Activated CD8-positive, alpha-beta memory T cell treated with anti-CD3 and anti-CD28 coated beads, Interleukin-2, amount 50 U/mL, for 48 hours (primary cell): ENCODE results near the gene UBFD1.
A peak's percentile ranks its signal among the peaks of the same experiment; 100 is the strongest.
"Not testable (repeated sequence)": the region's sequence is repeated elsewhere in the genome, so short reads cannot be mapped to it uniquely, and the experiment has no call there.

Experiments
- DNase-seq: peaks from one replicate; pipeline ENCODE4 v3.0.0-alpha.2; 2020

The UBFD1 gene

DNA sequence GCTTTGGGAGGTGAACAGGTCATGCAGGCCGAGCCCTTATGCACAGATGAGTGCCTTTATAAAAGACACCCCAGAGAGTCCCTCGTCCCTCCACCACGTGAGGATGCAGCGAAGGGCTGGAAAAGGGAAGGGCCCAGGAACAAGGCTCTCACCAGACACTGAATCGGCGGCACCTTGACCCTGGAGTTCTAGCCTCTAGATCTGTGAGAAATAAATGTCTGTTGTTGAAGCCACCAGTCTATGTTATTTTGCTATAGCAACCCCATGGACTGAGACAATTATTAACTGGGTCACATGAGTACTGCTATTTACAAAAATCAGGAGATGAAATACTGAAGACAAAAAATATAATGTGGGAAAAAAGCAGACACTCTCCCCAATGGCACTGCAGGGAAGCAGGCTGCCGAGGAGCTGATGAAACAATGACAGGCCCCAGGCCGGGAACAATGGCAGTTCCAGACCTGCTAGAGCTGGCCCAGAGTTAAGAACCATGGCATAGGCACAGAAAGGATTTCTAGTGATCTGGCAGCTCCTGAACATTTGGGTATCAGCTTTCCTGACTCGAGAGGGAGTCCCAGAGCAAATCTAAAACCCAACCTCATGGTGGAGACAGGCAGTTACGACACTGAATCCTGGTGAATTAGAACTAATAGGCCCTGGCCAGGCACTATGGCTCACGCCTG lies 29.4 kb upstream of the UBFD1 start:
- no peak for DNase-seq

DNA sequence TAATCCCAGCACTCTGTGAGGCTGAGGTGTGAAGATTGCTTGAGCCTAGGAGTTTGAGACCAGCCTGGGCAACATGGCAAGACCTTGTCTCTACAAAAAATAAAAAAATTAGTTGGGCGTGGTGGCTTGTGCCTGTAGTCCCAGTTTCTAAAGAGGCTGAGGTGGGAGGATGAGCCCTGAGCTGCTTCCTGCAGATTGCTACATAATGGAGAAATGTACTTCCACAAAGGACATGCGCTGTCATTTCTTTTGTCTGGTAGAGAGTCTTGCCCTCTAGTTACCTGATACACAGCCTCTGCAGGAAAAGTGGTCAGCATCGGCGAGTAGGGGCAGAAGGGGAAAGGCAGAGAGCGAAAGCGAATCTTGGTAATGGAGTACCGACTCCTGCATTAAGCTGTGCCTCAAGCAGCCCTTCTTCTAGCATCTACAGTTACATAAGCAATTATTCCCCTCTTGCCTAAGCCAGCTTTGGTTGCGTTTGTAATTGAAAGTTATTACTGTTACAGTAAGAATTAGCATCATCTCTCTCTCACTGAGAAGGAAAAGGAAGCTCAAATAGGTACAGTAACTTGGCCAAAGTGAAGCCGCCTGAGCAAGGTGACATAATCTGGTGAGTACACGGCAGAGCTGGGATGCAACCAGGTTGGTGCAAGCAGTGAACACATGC lies 28.8 kb upstream of the UBFD1 start:
- DNase-seq, result no peak

DNA sequence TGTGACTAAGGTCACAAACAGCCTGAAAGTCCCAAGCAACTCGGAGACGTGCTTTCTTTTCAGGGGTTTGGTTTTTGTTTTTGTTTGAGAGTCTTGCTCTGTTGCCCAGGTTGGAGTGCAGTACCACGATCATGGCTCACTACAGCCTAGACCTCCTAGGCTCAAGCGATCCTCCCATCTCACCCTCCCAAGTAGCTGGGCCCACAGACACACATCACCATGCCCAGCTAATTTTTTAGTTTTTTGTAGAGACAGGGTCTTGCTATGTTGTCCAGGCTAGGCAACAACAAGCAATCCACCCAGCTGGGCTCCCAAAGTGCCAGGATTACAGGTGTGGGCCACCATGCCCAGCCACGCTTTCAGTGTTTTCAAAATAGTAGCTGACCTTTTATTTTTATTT lies 27.5 kb upstream of the UBFD1 start:
- no peak for DNase-seq

DNA sequence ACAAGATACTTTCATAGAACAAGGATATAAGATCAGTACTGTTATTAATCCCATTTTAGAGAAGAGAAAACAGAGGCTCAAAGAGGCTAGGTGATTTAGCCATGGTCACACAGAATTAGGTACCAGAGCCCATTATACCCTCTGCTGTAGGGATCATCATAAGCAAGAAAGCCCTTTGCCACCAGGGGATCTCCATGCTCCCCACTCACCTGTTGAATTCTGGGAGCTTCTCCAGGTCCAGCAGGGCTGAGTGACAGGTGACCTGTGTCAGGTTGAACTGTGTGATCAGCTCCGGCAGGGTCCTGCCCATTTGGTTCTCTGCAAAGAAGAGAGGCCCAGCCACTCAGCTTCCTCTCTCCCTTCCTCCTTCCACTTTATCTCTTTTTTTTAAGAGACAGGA lies 25.1 kb upstream of the UBFD1 start:
- no peak for DNase-seq

DNA sequence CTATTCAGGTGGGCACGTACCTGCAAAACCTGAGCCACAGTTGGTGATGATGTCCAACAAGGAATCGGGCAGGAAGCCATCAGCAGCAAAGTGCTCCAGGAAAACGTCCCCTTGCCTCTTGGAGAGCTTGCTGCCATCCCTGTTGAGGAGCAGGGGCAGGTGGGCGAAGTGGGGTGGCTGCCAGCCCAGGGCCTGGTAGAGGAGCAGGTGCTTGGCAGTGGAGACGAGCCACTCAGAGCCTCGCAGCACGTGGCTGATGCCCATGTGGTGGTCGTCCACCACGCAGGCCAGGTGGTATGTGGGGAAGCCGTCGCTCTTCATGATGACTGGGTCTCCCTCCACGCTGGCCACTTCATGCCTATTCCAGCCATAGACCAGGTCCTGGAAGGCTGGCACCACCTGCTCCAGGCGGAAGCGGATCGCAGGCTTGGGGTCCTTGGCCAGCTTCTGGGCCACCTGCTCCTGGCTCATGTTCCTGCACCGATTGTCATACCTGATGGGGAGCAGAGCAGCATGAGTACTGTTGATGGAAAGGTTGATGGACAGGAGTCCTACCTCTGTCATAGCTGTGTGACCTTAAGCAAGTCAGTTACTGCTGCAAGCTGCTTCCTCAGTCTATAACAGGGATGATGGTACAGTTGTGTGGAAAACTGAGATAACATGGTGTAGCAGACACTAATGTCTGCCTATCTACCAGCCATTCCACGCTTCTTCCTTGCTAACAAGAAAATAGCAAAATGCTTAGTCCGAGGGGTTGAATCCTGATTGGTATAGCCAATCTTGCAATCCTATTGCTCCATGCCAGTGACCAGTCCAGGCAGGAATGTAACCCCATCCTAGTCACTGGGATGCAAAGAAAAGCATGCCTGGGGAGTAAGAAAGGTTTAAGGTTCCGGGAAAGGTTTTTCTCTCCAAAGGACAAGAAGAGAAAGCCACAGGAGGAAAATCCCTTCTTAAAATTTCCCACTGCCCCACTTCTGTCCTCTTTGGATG lies 22.4 kb upstream of the UBFD1 start:
- DNase-seq, result no peak

DNA sequence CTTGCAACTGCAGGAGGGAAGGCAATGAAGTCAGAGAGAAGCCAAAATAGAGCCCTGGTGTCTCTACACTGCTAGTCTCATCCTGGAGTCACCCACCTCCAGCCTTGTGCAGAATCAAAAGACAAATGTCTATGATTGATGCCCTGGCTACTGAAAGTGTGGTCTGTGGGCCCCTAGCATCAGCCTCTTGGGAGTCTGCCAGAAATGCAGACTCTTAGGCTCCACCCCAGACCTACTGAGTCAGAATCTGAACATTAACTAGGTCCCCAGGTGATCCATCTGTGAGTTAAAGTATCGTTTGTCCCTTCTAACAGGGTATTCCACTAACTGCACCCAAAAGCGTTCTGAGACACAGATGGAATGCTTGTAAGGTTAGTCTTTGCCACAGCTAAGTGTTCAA lies 21.6 kb upstream of the UBFD1 start:
- no peak for DNase-seq

DNA sequence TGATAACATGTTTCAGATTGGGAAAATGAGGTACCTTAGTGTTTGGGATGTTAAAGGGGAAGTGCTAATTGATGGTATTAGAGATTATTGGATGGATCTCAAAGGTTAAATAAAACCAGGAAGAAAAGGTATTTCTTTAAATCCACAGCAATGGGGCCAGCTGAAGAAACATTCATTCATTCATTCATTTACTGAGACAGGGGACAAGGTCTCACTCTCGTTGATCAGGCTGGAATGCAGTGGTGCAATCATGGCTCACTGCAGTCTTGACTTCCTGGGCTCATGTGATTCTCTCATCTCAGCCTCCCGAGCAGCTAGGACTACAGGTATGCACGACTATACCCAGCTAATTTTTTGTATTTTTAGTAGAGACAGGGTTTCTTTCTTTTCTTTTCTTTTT lies 20.1 kb upstream of the UBFD1 start:
- DNase-seq, result no peak

DNA sequence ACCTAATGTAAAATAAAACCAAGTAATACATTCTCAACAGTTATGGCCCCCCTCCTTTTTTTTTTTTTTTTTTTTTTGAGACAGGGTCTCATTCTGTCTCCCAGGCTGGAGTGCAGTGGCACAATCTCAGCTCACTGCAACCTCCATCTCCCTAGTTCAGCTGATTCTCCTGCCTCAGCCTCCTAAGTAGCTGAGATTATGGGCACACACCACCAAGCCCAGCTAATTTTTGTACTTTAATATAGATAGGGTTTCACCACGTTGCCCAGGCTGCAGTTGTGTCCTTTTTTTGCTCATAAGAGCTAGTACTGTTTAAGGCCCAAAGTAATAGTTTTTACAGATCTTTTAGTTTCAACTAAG lies 18.6 kb upstream of the UBFD1 start:
- DNase-seq, result no peak

DNA sequence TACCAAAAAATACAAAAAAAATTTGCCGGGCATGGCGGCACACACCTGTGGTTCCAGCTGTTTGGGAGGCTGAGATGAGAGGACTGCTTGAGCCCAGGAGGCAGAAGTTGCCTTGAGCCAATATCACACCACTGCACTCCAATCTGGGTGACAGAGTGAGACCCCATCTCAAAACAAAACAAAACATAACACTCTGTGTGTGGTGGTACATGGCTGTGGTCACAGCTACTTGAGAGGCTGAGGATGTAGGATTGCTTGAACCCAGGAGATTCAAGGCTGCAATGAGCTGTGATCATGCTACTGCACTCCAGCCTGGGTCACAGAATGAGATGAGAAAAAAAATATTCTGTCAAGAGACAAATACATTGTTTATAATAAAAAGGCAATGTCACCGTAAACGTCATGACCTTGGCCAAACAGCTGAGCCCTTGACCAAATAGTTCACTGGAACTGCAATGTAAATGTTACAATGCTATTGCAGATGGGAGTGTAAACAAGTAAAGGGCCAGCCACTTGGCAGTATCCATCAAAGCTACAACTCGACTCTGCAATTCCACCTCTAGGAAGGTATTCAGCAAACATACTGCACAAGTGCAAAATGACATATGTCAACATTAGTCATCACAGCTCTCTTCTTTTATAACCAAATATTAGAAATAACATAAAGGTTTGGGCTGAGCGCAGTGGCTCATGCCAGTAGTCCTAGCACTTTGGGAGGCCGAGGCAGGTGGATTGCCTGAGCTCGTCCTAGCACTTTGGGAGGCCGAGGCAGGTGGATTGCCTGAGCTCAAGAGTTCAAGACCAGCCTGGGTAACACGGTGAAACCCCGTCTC lies 17.3 kb upstream of the UBFD1 start:
- DNase-seq, result no peak

DNA sequence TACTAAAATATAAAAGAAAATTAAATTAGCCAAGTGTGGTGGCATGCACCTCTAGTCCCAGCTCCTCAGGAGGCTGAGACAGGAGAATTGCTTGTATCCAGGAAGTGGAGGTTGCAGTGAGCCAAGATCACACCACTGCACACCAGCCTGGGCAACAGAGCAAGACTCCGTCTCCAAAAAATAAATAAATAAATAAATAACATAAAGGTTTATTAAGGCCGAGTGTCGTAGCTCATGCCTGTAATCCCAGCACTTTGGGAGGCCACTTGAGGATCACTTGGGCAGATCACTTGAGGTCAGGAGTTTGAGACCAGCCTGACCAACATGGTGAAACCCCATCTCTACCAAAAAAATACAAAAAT lies 16.7 kb upstream of the UBFD1 start:
- DNase-seq, result not testable (repeated sequence)

DNA sequence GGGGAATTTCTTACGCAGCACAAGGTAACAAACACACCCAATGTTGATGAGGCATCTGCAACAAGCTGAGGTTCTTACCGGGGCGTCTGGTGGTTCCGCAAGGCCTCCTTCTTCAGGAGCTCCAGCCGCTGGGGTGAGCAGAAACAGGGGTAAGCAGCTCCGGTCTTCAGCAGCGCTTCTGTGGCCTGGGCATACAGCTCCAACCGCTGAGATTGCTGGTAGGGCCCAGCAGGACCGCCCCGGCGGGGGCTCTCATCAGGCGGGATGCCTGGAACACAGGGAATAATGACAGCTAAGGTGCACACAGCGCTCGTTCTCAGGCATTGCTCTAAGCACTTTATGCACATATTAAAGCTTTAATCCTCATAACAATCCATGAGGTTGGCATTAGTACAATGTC lies 13.1 kb upstream of the UBFD1 start:
- DNase-seq, result no peak

DNA sequence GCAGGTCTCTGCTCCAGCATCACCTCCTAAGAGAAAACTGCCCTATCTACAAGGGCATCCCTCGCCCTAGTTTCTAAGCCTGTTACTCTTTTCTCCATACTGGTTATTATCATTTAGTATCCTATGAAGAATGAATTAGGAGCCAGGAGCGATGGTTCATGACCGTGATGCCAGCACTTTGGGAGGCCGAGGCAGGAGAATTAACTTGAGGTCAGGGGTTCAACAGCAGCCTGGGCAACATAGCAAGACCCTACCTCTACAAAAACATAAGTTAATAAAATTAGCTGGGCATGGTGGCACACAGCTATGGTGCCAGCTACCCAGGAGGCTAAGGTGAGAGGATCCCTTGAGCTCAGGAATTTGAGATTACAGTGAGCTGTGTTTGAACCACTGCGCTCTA lies 7.6 kb upstream of the UBFD1 start:
- no peak for DNase-seq

DNA sequence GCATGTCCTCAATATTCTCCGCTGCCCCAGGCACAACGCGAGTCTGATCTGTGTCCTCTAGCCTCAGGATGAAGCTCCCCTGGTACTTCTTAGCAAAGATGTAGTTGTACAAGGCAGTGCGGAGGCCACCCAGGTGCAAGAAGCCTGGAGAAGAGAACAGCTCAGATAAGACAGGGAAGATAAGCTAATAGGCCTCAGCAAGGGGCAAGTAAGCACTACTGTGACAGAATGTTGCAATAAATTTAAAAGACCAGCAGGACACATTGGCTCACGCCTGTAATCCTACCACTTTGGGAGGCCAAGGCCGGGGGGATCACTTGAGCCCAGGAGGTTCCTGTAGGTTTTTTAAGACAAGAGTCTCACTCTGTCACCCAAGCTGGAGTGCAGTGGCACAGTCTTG lies 5.4 kb upstream of the UBFD1 start:
- DNase-seq, result no peak

DNA sequence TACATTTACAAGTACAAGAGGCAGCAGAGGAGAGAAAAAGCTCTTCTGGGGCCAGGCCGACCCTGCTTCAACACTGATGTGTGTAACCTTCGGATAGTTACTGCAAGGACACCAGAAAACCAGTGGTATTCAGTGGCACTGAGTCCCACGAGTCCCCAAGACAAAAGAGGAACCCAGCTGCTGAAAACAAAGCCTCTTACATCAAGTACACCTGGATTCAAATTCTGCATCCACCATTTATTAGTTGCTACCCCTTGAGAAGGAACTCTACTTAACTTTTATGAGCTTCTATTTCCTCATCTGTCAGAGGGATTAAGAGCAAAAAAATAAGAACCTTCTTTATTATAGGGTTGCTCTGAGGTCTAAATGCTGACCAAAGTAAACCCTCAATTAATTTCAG lies 3.0 kb upstream of the UBFD1 start:
- no peak for DNase-seq

DNA sequence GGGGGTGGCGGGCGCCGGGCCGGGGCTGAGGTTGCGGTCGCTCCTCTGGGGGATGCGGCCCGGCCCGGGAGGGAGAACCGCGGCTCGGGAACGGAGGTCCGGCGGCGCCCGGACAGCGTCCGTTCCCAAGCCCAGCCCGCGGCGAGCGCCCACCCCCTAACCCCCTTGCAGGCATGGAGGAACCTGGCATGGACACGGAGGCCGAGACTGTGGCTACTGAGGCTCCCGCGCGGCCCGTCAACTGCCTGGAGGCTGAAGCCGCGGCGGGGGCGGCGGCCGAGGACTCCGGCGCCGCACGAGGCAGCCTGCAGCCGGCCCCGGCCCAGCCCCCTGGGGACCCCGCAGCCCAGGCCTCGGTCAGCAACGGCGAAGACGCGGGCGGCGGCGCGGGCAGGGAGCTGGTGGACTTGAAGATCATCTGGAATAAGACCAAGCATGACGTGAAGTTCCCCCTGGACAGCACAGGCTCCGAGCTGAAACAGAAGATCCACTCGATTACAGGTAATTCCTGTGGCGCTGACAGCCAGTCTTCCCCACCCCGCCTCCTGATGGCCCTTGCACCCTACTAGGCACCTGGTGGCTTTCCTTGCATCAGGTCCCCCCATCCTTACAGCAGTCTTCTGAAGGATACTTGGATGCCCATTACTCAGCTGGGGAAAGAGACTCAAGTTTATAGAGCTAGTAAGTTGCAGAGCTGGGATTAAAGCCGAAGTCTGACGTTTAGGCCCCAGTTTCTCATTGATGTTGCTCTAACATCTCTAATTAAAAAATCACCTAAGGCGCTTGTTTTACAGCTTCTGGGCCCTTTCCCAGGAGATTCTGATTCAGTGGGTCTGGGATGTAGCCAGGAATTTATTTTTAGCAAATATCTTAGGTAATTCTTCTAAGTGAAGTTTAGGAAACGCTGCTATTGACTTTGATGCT lies 514 bp downstream of the UBFD1 start:
- DNase-seq, result peak; percentile 69

DNA sequence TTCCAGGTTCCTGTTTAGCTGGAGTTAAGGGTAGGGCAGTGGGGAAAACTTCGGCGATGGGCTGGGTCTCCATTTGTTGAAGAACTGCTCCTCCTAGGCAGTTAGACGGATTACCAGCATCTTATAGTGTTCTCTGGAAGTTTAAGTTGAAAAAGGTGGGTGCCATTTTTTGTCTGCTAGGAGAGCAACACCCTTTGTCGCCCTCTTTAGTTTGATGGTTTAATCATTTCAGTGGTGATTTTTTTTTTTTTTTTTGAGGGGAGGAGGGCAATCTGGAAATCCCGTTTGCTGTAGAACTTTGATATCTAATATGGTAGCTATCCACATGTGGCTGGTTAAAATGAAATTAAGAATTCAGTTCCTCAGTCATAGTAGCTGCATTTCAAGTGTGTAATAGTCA lies 4.1 kb downstream of the UBFD1 start:
- no peak for DNase-seq

DNA sequence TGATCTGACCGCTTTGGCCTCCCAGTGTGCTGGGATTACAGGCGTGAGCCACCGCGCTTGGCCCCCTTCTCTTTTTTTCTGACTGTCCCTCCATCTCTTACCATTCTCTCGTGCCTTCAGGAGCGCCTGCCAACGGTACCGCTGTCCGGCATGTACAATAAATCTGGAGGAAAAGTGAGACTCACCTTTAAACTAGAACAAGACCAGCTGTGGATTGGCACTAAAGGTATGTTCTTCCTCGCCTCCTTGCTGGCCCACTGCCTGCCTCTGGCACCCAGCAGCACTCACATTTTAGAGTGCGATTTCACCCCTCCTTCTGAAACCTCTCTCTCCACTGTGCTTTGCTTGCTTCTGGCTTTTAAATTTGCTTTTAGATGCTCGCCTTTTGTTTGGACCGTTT lies 5.0 kb downstream of the UBFD1 start:
- DNase-seq, result no peak

DNA sequence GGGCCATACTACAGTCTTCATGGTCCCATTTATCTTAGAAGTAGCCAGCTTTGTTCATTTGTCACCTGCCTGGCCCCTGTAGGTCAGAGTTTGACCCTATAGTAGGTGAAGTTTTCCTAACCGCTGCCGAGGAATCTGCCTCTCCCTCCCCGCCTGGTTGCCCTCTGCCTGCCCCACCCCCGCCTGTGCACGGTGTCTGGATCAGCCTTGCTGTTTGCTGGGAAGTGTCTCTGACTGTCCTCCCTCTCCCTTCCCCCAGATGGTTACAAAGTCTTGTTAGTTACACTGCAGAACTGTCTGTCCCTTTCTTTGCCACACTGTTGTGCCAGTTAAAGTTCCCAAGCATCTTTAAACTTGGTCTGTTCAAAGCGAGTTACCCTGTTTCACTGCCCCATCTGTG lies 5.7 kb downstream of the UBFD1 start:
- no peak for DNase-seq

DNA sequence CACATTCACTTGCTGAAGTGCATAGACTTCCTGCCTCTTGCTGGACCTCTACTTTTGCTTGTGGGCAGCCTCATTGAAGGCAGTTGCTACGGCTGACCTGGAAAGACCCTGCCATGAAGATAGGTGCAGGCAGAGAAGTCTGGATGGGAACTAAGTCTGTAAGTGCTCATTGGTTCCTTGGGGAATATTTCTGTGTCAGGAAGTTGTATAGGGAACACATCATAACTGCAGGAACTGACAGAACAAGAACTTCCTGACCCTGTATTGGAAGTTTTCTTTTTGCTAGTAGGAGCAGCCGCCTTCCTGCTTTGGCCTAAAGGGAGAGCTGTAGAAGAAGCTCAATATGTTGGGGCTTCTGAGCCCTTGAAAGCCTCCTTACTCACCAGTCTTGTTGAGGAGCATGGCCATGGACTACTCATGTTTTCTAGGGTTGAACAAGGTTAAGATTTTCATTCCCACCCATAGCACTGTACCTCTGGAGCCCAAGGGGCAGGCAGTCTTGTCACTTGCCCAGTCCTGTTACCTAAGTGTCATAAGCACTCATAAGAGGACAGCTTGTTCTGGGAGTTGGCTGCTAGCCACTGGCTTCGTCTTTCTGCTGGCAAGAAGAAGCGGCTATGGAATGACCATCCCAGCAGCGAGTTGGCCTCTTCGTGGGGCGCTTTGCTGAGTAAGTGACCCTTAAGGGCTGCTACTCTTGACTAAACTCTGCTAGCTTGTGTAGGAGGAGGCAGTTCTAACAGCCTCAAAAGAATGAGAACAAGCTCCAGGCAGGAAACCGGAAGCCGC lies 7.2 kb downstream of the UBFD1 start:
- no peak for DNase-seq

DNA sequence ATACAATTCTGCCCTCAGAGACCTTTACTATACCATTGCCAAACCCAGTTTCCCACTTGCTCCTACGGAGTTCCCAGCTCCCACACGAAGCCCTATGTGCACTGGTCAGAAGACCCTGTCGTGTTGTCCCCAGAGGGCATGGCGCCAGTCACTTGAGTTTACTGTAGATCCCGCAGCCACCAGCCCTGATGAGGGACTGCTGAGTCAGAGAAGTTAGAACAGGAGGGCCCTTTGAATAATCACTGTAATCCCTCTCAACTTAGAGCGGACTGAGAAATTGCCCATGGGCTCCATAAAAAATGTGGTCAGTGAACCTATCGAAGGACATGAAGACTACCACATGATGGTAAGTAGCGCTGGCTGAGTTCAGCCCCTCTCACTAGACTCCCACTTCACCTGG lies 9.2 kb downstream of the UBFD1 start:
- no peak for DNase-seq

DNA sequence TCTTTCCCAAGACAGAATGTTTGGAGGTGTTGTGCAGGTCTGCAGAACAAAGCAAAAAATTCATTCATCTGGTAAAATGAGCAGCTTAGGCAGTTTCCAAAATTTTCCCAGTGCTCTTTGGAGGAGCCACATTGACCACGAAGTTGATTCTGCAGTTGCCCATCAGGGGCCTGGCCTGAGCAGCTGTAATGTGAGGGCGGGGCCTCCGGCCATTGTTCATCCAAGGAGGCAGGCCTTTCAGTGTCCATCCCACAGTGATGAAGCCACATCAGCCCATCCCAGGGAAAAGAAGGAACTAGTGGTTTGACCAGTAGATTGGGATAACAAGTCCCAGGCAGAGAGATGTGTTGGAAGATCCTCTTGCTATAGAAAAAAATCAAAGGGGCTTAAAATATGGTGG lies 10.1 kb downstream of the UBFD1 start:
- DNase-seq, result no peak
